HG03280 (cell line): ENCODE data around the gene ULK2.
"Not testable (repeated sequence)": the region's sequence is repeated elsewhere in the genome, so short reads cannot be mapped to it uniquely, and the experiment has no call there.

Experiments
- ATAC-seq: cut with Tn5 transposase; IDR thresholded peaks from one replicate; pipeline ENCODE4 v1.9.1; 2021; ENCODE audit warnings: mild to moderate bottlenecking, moderate library complexity; ENCODE audit not compliant: unreplicated experiment

Gene ULK2

GRCh38 chr17:19868079-19868395 is 301 bp upstream of the ULK2 start:
- ATAC-seq, result no peak

GRCh38 chr17:19867079-19867328 is 732 bp downstream of the ULK2 start:
- peak; percentile 41 for ATAC-seq

GRCh38 chr17:19865021-19865420 is 2.7 kb downstream of the ULK2 start:
- no peak for ATAC-seq

- ATAC-seq, result not testable (repeated sequence)
Observed at GRCh38 chr17:19860647-19861177, 7.0 kb downstream of the ULK2 start.

- ATAC-seq, result no peak
Observed at GRCh38 chr17:19857640-19858039, 10.1 kb downstream of the ULK2 start.

GRCh38 chr17:19833914-19834313 is 33.8 kb downstream of the ULK2 start:
- ATAC-seq, result no peak

GRCh38 chr17:19830061-19830460 is 37.7 kb downstream of the ULK2 start:
- no peak for ATAC-seq

- no peak for ATAC-seq
Observed at GRCh38 chr17:19812407-19812806, 55.3 kb downstream of the ULK2 start.

GRCh38 chr17:19805006-19805405 is 62.7 kb downstream of the ULK2 start:
- no peak for ATAC-seq

GRCh38 chr17:19800571-19800970 is 67.2 kb downstream of the ULK2 start:
- ATAC-seq, result no peak

GRCh38 chr17:19799796-19800195 is 67.9 kb downstream of the ULK2 start:
- no peak for ATAC-seq

GRCh38 chr17:19796457-19796856 is 71.3 kb downstream of the ULK2 start:
- ATAC-seq, result no peak

GRCh38 chr17:19791918-19792550 is 75.7 kb downstream of the ULK2 start:
- ATAC-seq, result no peak

- no peak for ATAC-seq
Observed at GRCh38 chr17:19787733-19788357, 79.9 kb downstream of the ULK2 start.

GRCh38 chr17:19785854-19786253 is 81.9 kb downstream of the ULK2 start:
- ATAC-seq, result no peak

GRCh38 chr17:19781488-19782458 is 86.0 kb downstream of the ULK2 start:
- no peak for ATAC-seq

- no peak for ATAC-seq
Observed at GRCh38 chr17:19780846-19781245, 86.9 kb downstream of the ULK2 start.

- ATAC-seq, result no peak
Observed at GRCh38 chr17:19773534-19773933, 94.2 kb downstream of the ULK2 start.

- ATAC-seq, result no peak
Observed at GRCh38 chr17:19771971-19772630, 95.6 kb downstream of the ULK2 start.

GRCh38 chr17:19770985-19771735 is 96.6 kb downstream of the ULK2 start:
- ATAC-seq, result no peak
